GM12891 (cell line): ENCODE data around the gene FGF11.

Experiments used
- POLR2A ChIP-seq: IDR thresholded peaks from 2 replicates; pipeline ENCODE4 v1.6.1; 2011; ENCODE audit warnings: low read depth, low read length, control low read depth
- POLR2AphosphoS5 ChIP-seq: IDR thresholded peaks from 2 replicates; pipeline ENCODE4 v1.6.1; 2011; ENCODE audit warnings: low read depth, low read length, control low read depth
- POU2F2 ChIP-seq: IDR thresholded peaks from 2 replicates; pipeline ENCODE4 v1.6.1; 2011; ENCODE audit warnings: low read depth, mild to moderate bottlenecking, control low read depth, low read length, moderate library complexity
- SPI1 ChIP-seq: IDR thresholded peaks from 2 replicates; pipeline ENCODE4 v1.6.1; 2011; ENCODE audit warnings: low read depth, low read length, control low read depth
- TAF1 ChIP-seq: IDR thresholded peaks from 2 replicates; pipeline ENCODE4 v1.6.1; 2011; ENCODE audit warnings: low read depth, low read length, control low read depth

- TF ChIP-seq TAF1 (no peak), POLR2A (no peak), POLR2AphosphoS5 (no peak), SPI1 (no peak), POU2F2 (no peak)
Observed at GRCh38 chr17:7392696-7393612, 46.4 kb upstream of the FGF11 start.
